Trophoblast cell (in vitro differentiated cells and primary cell): Measurements from ENCODE around the gene UBAC2.

ENCODE experiments used
- DNase-seq, 2 donors: peaks; one replicate each; pipeline ENCODE4 v3.0.0-alpha.2; 2016
- H2AFZ ChIP-seq: 2 replicates; pipeline ENCODE4 v1.6.1; 2013; ENCODE audit warnings: low read length, moderate library complexity, mild to moderate bottlenecking; ENCODE audit not compliant: insufficient read depth, poor library complexity
- H2AK5ac ChIP-seq: 2 replicates; pipeline ENCODE4 v1.6.1; 2013; ENCODE audit warnings: mild to moderate bottlenecking, low read length
- H2BK120ac ChIP-seq: 2 replicates; pipeline ENCODE4 v1.6.1; 2013; ENCODE audit warnings: low read length, mild to moderate bottlenecking, moderate library complexity; ENCODE audit not compliant: insufficient read depth, poor library complexity
- H2BK12ac ChIP-seq: 2 replicates; pipeline ENCODE4 v1.6.1; 2013; ENCODE audit warnings: mild to moderate bottlenecking, low read length, moderate library complexity
- H2BK5ac ChIP-seq: 2 replicates; pipeline ENCODE4 v1.6.1; 2013; ENCODE audit warnings: low read length, low read depth, moderate library complexity, mild to moderate bottlenecking; ENCODE audit not compliant: poor library complexity
- H3K14ac ChIP-seq: 2 replicates; pipeline ENCODE4 v1.6.1; 2013; ENCODE audit warnings: mild to moderate bottlenecking, low read length
- H3K18ac ChIP-seq: 2 replicates; pipeline ENCODE4 v1.6.1; 2013; ENCODE audit warnings: mild to moderate bottlenecking, low read length
- H3K23ac ChIP-seq: 2 replicates; pipeline ENCODE4 v1.6.1; 2013; ENCODE audit warnings: low read length
- H3K27ac ChIP-seq: 2 replicates; pipeline ENCODE4 v1.5.1; 2013; ENCODE audit warnings: low read depth, mild to moderate bottlenecking, inconsistent platforms, low read length, moderate library complexity
- H3K27me3 ChIP-seq: 2 replicates; pipeline ENCODE4 v1.6.1; 2013; ENCODE audit warnings: inconsistent platforms, mild to moderate bottlenecking, low read length, moderate library complexity; ENCODE audit not compliant: insufficient read depth
- H3K36me3 ChIP-seq, 2 experiments: 1 replicate in 1 of 2; 2 replicates in 1 of 2; pipeline ENCODE4 v1.6.1; 2013; ENCODE audit warnings: low read length in 2 of 2, mild to moderate bottlenecking in 2 of 2, moderate library complexity in 1 of 2; ENCODE audit not compliant: insufficient read depth in 2 of 2, control insufficient read depth in 1 of 2
- H3K4ac ChIP-seq: 2 replicates; pipeline ENCODE4 v1.6.1; 2013; ENCODE audit warnings: low read depth, mild to moderate bottlenecking, low read length, moderate library complexity
- H3K4me1 ChIP-seq, 2 experiments: 1 replicate in 1 of 2; 2 replicates in 1 of 2; pipeline ENCODE4 v1.6.1; 2013; ENCODE audit warnings: low read length in 2 of 2, mild to moderate bottlenecking in 2 of 2, moderate library complexity in 1 of 2; ENCODE audit not compliant: insufficient read depth in 2 of 2, control insufficient read depth in 1 of 2
- H3K4me2 ChIP-seq: 2 replicates; pipeline ENCODE4 v1.6.1; 2013; ENCODE audit warnings: inconsistent platforms, mild to moderate bottlenecking, low read length, moderate library complexity
- H3K4me3 ChIP-seq: 2 replicates; pipeline ENCODE4 v1.5.1; 2013; ENCODE audit warnings: mild to moderate bottlenecking, low read depth, low read length, inconsistent platforms
- H3K79me1 ChIP-seq: one replicate; pipeline ENCODE4 v1.6.1; 2013; ENCODE audit warnings: low read length
- H3K79me2 ChIP-seq: 2 replicates; pipeline ENCODE4 v1.6.1; 2013; ENCODE audit warnings: low read length, mild to moderate bottlenecking; ENCODE audit not compliant: control insufficient read depth, insufficient read depth, poor library complexity
- H3K9ac ChIP-seq: 2 replicates; pipeline ENCODE4 v1.6.1; 2013; ENCODE audit warnings: mild to moderate bottlenecking, low read length
- H3K9me3 ChIP-seq: 2 replicates; pipeline ENCODE4 v1.6.1; 2013; ENCODE audit warnings: low read depth, mild to moderate bottlenecking, control low read depth, inconsistent platforms, low read length; ENCODE audit not compliant: insufficient read depth
- H4K12ac ChIP-seq: 2 replicates; pipeline ENCODE4 v1.6.1; 2013; ENCODE audit warnings: low read depth, mild to moderate bottlenecking, low read length, moderate library complexity
- H4K8ac ChIP-seq: 2 replicates; pipeline ENCODE4 v1.6.1; 2013; ENCODE audit warnings: low read depth, mild to moderate bottlenecking, low read length, moderate library complexity
- H4K91ac ChIP-seq: one replicate; pipeline ENCODE4 v1.6.1; 2013; ENCODE audit warnings: low read depth, mild to moderate bottlenecking, low read length, moderate library complexity
- WGBS: extraction: QIAGEN DNeasy Blood & Tissue Kit; methylation state at CpG from one replicate; pipeline ENCODE4 v1.1.7; 2013; ENCODE audit warnings: missing lambda C conversion rate; ENCODE audit not compliant: insufficient read length, insufficient coverage; ENCODE audit errors: extremely low coverage; 5-methylcytosine and 5-hydroxymethylcytosine counted together

The UBAC2 gene

DNA sequence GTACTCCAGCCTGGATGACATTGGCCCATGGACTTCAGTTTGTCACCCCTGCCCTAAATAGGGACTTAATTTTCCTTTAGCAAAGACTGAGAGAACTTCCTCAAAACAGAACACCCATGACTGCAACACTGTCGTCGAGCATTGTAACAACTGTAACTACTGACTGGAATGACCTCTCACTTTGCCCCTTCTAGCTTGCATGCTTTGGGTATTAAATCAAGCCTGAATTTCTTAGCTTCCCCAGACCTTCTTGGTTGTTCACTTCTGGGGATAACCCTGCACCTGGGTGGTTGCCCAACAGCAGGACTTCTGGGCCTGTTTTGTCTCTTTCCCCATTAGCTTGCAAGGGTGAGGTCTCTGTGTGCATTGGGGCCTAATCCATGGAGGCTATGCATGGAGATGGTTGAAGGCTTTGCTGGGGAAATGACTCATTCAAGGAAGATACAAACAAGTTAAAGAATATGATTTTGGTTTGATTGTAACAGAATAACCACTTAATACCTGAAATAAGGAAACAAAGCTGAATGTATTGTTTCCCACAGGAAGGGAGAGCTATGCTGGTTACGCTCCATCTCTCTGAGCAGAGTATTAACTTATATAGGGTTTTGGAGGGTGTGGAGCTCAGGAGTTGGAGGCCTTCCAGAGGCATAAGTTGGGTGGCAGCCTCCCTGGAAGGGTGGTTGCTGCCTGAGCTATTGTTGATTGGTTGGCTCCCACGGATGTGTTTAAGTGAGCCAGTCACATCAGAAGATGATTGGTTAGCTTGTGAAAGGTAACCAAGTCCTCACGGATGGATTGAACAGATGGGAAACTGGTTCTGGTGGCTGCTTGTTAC, 34.7 kb upstream of the UBAC2 start:
- no peak for DNase-seq
- Histone ChIP-seq H3K23ac (no peak overlapping the region), H3K9ac (no peak overlapping the region), H2BK12ac (no peak overlapping the region), H3K4ac (no peak overlapping the region), H3K9me3 (no peaks in the 10 kb centered on the region), H3K27me3 (no peaks in the 10 kb centered on the region), H3K14ac (no peak overlapping the region), H2BK120ac (no peak overlapping the region), H3K4me2 (no peak overlapping the region), H4K91ac (no peak overlapping the region), H2AK5ac (no peak overlapping the region), H2AFZ (no peak overlapping the region), H3K79me2 (no peaks in the 10 kb centered on the region), H3K79me1 (peaks cover 6% of the 10 kb centered on the region), H4K8ac (no peak overlapping the region), H3K36me3 (no peaks in the 10 kb centered on the region), H3K4me3 (no peak overlapping the region), H3K27ac (no peak overlapping the region), H4K12ac (no peak overlapping the region), H3K4me1 (peaks cover 3 to 5% of the 10 kb centered on the region in 2 experiments), H3K18ac (no peak overlapping the region), H2BK5ac (no peak overlapping the region)
- no CpG with 5 or more reads among the region's 5 CpGs for WGBS

GRCh38 chr13:99172951-99173350, 27.7 kb upstream of the UBAC2 start:
- no peak overlapping the region for H3K4me2 ChIP-seq
- H2BK5ac ChIP-seq: no peak overlapping the region
- no peak overlapping the region for H4K8ac ChIP-seq
- H2BK12ac ChIP-seq: no peak overlapping the region
- no peak overlapping the region for H2BK120ac ChIP-seq
- no CpG with 5 or more reads among the region's 18 CpGs for whole genome bisulfite sequencing
- DNase-seq: peak in 1 of 2 donors; percentile 74
- peaks cover 1% of the 10 kb centered on the region for H3K79me1 ChIP-seq
- H3K79me2 ChIP-seq: no peaks in the 10 kb centered on the region
- no peak overlapping the region for H2AFZ ChIP-seq
- no peak overlapping the region for H2AK5ac ChIP-seq
- no peak overlapping the region for H3K4ac ChIP-seq
- H3K18ac ChIP-seq: no peak overlapping the region
- no peak overlapping the region for H3K14ac ChIP-seq
- no peaks in the 10 kb centered on the region for H3K9me3 ChIP-seq
- no peak overlapping the region for H4K91ac ChIP-seq
- H3K4me1 ChIP-seq: no peaks in the 10 kb centered on the region
- H3K27me3 ChIP-seq: no peaks in the 10 kb centered on the region
- H3K27ac ChIP-seq: no peak overlapping the region
- H4K12ac ChIP-seq: no peak overlapping the region
- H3K23ac ChIP-seq: no peak overlapping the region
- H3K36me3 ChIP-seq: no peaks in the 10 kb centered on the region
- no peak overlapping the region for H3K9ac ChIP-seq
- H3K4me3 ChIP-seq: no peak overlapping the region

GRCh38 chr13:99173606-99174005, 27.0 kb upstream of the UBAC2 start:
- Histone ChIP-seq H3K4me3 (no peak overlapping the region), H4K8ac (no peak overlapping the region), H3K79me2 (no peaks in the 10 kb centered on the region), H3K27me3 (no peaks in the 10 kb centered on the region), H2BK12ac (peak overlapping the region; percentile 94), H2BK120ac (no peak overlapping the region), H2AFZ (no peak overlapping the region), H2BK5ac (no peak overlapping the region), H3K4me2 (no peak overlapping the region), H3K79me1 (peaks cover 1% of the 10 kb centered on the region), H3K4me1 (peaks cover 2 to 3% of the 10 kb centered on the region in 2 experiments), H3K9ac (no peak overlapping the region), H3K14ac (no peak overlapping the region), H3K4ac (no peak overlapping the region), H2AK5ac (no peak overlapping the region), H3K27ac (no peak overlapping the region), H3K18ac (no peak overlapping the region), H4K91ac (no peak overlapping the region), H3K9me3 (no peaks in the 10 kb centered on the region), H3K23ac (no peak overlapping the region), H3K36me3 (no peaks in the 10 kb centered on the region), H4K12ac (no peak overlapping the region)
- WGBS: no CpG with 5 or more reads among the region's 3 CpGs
- no peak for DNase-seq

- no peaks in the 10 kb centered on the region for H3K36me3 ChIP-seq
- H3K4ac ChIP-seq: no peak overlapping the region
- no peak for DNase-seq
- no peak overlapping the region for H3K14ac ChIP-seq
- no peak overlapping the region for H2AK5ac ChIP-seq
- H4K8ac ChIP-seq: no peak overlapping the region
- H3K79me1 ChIP-seq: peaks cover 1% of the 10 kb centered on the region
- peak overlapping the region; percentile 23 for H2BK12ac ChIP-seq
- H2BK120ac ChIP-seq: no peak overlapping the region
- no peak overlapping the region for H2BK5ac ChIP-seq
- WGBS: no CpG with 5 or more reads among the region's 2 CpGs
- H4K12ac ChIP-seq: no peak overlapping the region
- no peak overlapping the region for H3K9ac ChIP-seq
- H3K27me3 ChIP-seq: no peaks in the 10 kb centered on the region
- H3K27ac ChIP-seq: no peak overlapping the region
- H4K91ac ChIP-seq: no peak overlapping the region
- no peaks in the 10 kb centered on the region for H3K9me3 ChIP-seq
- no peak overlapping the region for H3K23ac ChIP-seq
- H3K4me3 ChIP-seq: no peak overlapping the region
- H3K79me2 ChIP-seq: no peaks in the 10 kb centered on the region
- no peak overlapping the region for H2AFZ ChIP-seq
- no peak overlapping the region for H3K4me2 ChIP-seq
- H3K18ac ChIP-seq: no peak overlapping the region
- H3K4me1 ChIP-seq: peaks cover 2 to 6% of the 10 kb centered on the region in 2 experiments
Observed at GRCh38 chr13:99174533-99175100, 26.0 kb upstream of the UBAC2 start.
